Upper lobe of right lung (tissue), 1 donor: ENCODE data around the gene S100A4. TPM values are rescaled to one million over a fixed set of nuclear protein-coding genes. Genes with fewer than 3 reads are reported as not detected.

Experiments used
- ATAC-seq: fragments of 200-7000 bp; cut with Tn5 transposase; one replicate; pipeline ENCODE4 v1.9.1; 2020; ENCODE audit warnings: mild to moderate bottlenecking, moderate library complexity
- DNase-seq: peaks from one replicate; pipeline ENCODE4 v3.0.0-alpha.2; 2020
- H3K27ac ChIP-seq: fragments of 200-600 bp; one replicate; pipeline ENCODE4 v1.8.0; 2022
- H3K27me3 ChIP-seq: fragments of 200-600 bp; one replicate; pipeline ENCODE4 v1.8.0; 2022; ENCODE audit warnings: mild to moderate bottlenecking
- H3K36me3 ChIP-seq: fragments of 200-600 bp; one replicate; pipeline ENCODE4 v1.8.0; 2022
- H3K4me1 ChIP-seq: fragments of 200-600 bp; one replicate; pipeline ENCODE4 v1.8.0; 2022
- H3K4me3 ChIP-seq: fragments of 200-600 bp; one replicate; pipeline ENCODE4 v1.8.0; 2022; ENCODE audit warnings: mild to moderate bottlenecking
- H3K9me3 ChIP-seq: fragments of 200-600 bp; one replicate; pipeline ENCODE4 v1.8.0; 2022
- CTCF ChIP-seq: fragments of 200-600 bp; IDR thresholded peaks from one replicate; pipeline ENCODE4 v1.8.0; 2022; ENCODE audit warnings: antibody characterized with exemption
- intact Hi-C: fragments of 100-400 bp; cut with DNase I; formaldehyde crosslinking; loops from one replicate; pipeline ENCODE4 v1.11.0; 2022
- total RNA-seq: library from RNA; stranded (reverse); fragmentation: NEBNext Ultra II Directional; extraction: Animal tissue kit (Norgen Biotek cat#: 25700); gene quantifications from one replicate; pipeline ENCODE4 v1.2.1, GENCODE V29; 2021
- donor health status: DM: no; HTN: yes; CAD: no; lungs with severe emphysema.

S100A4 gene
- total RNA-seq, 1 donor from 2014 or later: 377 TPM

GRCh38 chr1:153510984-153511410 is 34.6 kb downstream of the S100A4 start:
- peak; percentile 88 for ATAC-seq
- intact Hi-C loops: loop anchor here (5.0 to 10.0 kb wide), 2 partner anchors 61 to 244 kb away; no protein-coding TSS in a partner anchor

DNA sequence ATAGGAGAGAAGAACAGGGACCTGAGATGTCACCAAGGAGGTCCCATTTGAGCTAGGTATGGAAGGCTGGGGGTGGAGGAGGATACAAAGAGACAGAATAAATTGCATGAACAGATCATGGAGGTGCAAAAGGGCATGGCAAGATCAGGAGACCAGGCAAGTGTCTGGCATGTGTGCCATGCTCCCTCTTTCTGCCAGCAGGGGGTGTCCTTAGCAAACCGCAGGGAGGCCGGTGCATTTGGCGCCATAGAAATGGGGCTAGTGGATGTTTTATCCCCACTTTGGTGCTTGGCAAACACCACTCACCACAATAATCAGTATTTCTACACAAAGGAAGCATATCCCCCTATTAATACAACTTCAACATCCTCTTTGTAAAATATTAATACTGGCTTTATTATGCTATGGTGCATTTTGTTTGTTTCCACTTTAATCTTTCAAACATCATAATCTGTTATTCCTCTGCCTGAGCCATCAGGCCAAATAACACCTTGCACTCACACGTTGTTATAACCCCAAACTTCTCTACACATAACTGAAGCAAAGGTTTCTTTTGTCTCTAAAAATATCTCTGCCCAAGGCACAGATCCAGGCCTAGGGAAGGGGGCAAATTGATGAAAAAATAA is 35.8 kb downstream of the S100A4 start:
- H3K27ac ChIP-seq: no peak overlapping the region
- H3K27me3 ChIP-seq: no peaks in the 10 kb centered on the region
- no peak overlapping the region for H3K4me3 ChIP-seq
- no peaks in the 10 kb centered on the region for H3K9me3 ChIP-seq
- DNase-seq: peak; percentile 77
- ATAC-seq: peak; percentile 67
- intact Hi-C loops: loop anchor here (5.0 to 10.0 kb wide), 2 partner anchors 62 to 245 kb away; no protein-coding TSS in a partner anchor
- H3K36me3 ChIP-seq: no peaks in the 10 kb centered on the region
- H3K4me1 ChIP-seq: peaks cover 3% of the 10 kb centered on the region
- TF ChIP-seq CTCF: peak; percentile 66

More at GRCh38 chr1:153510984-153511410, 34.6 kb downstream of the S100A4 start:
- TF ChIP-seq CTCF: peak; percentile 92
- H3K36me3 ChIP-seq: no peaks in the 10 kb centered on the region
- no peaks in the 10 kb centered on the region for H3K9me3 ChIP-seq
- H3K27me3 ChIP-seq: no peaks in the 10 kb centered on the region
- no peak overlapping the region for H3K4me3 ChIP-seq
- peak; percentile 89 for DNase-seq
- H3K4me1 ChIP-seq: peaks cover 11% of the 10 kb centered on the region
- no peak overlapping the region for H3K27ac ChIP-seq

- TF ChIP-seq CTCF: no peak
- Histone ChIP-seq H3K4me1 (peaks cover 3% of the 10 kb centered on the region), H3K9me3 (no peaks in the 10 kb centered on the region), H3K27ac (no peak overlapping the region), H3K4me3 (no peak overlapping the region), H3K27me3 (no peaks in the 10 kb centered on the region), H3K36me3 (no peaks in the 10 kb centered on the region)
- intact Hi-C loops: no loop called here
- ATAC-seq (no peak), DNase-seq (no peak)
Observed at GRCh38 chr1:153509036-153509435, 36.6 kb downstream of the S100A4 start.

- DNase-seq (no peak), ATAC-seq (no peak)
- peaks cover 3% of the 10 kb centered on the region for H3K4me1 ChIP-seq
- no peaks in the 10 kb centered on the region for H3K27me3 ChIP-seq
- no peak overlapping the region for H3K4me3 ChIP-seq
- H3K36me3 ChIP-seq: no peaks in the 10 kb centered on the region
- no peak overlapping the region for H3K27ac ChIP-seq
- no peaks in the 10 kb centered on the region for H3K9me3 ChIP-seq
- no peak for TF ChIP-seq CTCF
- intact Hi-C loops: no loop called here
Observed at GRCh38 chr1:153507926-153508583, 37.6 kb downstream of the S100A4 start.

DNA sequence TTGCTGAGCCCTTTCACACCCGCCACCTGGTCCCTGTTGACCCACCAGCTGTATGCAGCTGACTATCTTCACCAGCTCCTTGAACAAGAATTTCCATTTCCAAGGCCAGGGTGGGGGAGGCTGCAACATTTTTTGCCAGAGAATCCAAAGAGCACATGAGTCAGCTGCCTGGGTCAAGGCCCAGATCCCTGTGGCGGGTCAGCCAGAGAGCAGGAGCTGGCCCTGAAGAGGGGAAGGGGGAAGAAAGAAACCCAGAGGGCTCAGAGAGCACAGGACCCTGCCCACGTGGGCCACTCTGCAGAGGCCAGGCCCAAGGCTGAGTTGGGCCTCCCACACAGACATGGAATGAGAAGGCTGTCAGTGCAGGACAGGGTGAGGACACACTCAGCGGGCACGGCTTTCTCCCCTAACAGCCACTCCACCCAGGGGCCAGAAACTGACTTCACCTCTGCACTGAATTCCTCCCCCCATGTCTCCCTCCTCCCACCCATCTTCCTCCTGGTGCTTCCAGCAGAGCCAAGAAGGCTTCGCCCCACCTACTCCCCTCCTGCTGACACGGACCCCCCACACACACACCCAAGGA is 38.7 kb downstream of the S100A4 start:
- peak; percentile 67 for ATAC-seq
- no peak overlapping the region for H3K27ac ChIP-seq
- H3K4me1 ChIP-seq: peaks cover 3% of the 10 kb centered on the region
- TF ChIP-seq CTCF: no peak
- H3K9me3 ChIP-seq: no peaks in the 10 kb centered on the region
- H3K4me3 ChIP-seq: no peak overlapping the region
- intact Hi-C loops: no loop called here
- no peaks in the 10 kb centered on the region for H3K36me3 ChIP-seq
- DNase-seq: peak; percentile 73
- no peaks in the 10 kb centered on the region for H3K27me3 ChIP-seq
